SK-N-MC (cell line): Measurements from ENCODE around the gene RCSD1.

ENCODE experiments used
- EZH2 ChIP-seq: fragments of 200-600 bp; sonication (generic); IDR thresholded peaks from one replicate; pipeline ENCODE4 v1.6.1; 2017; ENCODE audit warnings: antibody characterized with exemption
- POLR2AphosphoS5 ChIP-seq: IDR thresholded peaks from 2 replicates; pipeline ENCODE4 v1.6.1; 2012; ENCODE audit warnings: mild to moderate bottlenecking, low read depth, low read length, borderline replicate concordance

- no peak for TF ChIP-seq POLR2AphosphoS5
- no peak for TF ChIP-seq EZH2
These were observed 15.2 kb upstream of the RCSD1 start for GRCh38 chr1:167614851-167615250.
